ENCODE results near the gene ABHD3.
A peak's percentile ranks its signal among the peaks of the same experiment; 100 is the strongest.

DNA sequence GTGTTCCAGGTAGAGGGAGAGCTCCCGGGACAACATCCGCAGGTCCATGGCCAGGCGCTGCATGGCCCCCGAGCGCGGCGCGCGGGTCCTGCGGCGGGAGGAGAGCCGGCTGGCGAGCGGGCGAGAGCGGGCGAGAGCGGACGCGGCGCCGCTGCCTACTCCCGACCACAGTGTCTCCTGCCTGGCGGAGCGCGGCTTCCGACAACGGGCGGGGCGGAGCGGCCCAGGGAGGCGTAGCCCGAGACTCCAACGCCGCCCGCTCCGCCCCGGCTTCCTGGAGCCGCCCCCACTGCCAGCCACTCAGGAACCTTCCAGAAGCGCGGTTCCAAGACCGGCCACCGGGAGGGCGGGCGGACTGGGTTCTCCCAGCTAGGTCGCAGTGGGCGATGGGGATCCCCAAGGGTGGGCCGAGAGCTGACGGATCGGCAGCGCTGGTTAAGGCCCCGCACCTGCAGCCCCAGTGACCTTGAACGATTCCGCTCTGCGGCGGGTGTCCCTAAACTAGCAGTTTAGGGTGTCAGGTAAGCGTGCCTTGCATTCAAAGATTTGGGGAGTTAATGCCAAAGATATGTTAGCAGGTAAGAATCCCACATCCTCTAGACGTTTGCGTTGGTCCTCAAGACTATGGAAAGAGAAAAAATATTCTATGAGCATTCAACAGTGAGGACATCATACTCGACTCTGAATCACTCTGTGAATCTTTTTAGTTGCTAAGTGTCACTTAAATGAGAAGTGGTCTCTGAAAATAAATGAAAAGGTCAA, at the start of gene ABHD3:
- TF ChIP-seq, protein P1, sequence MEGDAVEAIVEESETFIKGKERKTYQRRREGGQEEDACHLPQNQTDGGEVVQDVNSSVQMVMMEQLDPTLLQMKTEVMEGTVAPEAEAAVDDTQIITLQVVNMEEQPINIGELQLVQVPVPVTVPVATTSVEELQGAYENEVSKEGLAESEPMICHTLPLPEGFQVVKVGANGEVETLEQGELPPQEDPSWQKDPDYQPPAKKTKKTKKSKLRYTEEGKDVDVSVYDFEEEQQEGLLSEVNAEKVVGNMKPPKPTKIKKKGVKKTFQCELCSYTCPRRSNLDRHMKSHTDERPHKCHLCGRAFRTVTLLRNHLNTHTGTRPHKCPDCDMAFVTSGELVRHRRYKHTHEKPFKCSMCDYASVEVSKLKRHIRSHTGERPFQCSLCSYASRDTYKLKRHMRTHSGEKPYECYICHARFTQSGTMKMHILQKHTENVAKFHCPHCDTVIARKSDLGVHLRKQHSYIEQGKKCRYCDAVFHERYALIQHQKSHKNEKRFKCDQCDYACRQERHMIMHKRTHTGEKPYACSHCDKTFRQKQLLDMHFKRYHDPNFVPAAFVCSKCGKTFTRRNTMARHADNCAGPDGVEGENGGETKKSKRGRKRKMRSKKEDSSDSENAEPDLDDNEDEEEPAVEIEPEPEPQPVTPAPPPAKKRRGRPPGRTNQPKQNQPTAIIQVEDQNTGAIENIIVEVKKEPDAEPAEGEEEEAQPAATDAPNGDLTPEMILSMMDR (IDR thresholded peaks at IDR 0.05) = peak; percentile 43 to 86 (median 70)
- no peak for TF ChIP-seq POLR2A (IDR thresholded peaks at IDR 0.05)
- TF ChIP-seq POLR2AphosphoS5 (IDR thresholded peaks at IDR 0.05) = peak; percentile 32 to 43 (median 42)
